IMR-90 (cell line): Measurements from ENCODE around the gene PUS3. TPM values are rescaled to one million over a fixed set of nuclear protein-coding genes. Genes with fewer than 3 reads are reported as not detected.

ENCODE experiments used
- ATAC-seq: fragments of 200-7000 bp; cut with Tn5 transposase; 2 replicates; pipeline ENCODE4 v1.9.1; 2020; ENCODE audit warnings: low read depth, mild to moderate bottlenecking, moderate library complexity
- BruUV-seq: library from RNA; stranded (reverse); fragments of 400-500 nt; replicated peaks from 2 replicates; lab custom pipeline; 2021; lab: Mats Ljungman, UMichigan
- CTCF ChIA-PET: fragments of 300-600 bp; formaldehyde crosslinking; extraction: SDS; loops from one replicate; lab custom pipeline; 2021; ENCODE audit warnings: antibody characterized with exemption; lab: Yijun Ruan, JAX
- POLR2A ChIA-PET: fragments of 300-600 bp; sonication (Branson Sonifier 250); formaldehyde crosslinking; loops from one replicate; lab custom pipeline; 2022; ENCODE audit warnings: antibody characterized with exemption; ENCODE audit not compliant: unreplicated experiment; lab: Charles Lee
- DNase-seq: peaks from one replicate; pipeline ENCODE4 v3.0.0; 2013
- H2AFZ ChIP-seq: replicated peaks from 2 replicates; pipeline ENCODE3; 2013; ENCODE audit warnings: low read length, mild to moderate bottlenecking; ENCODE audit not compliant: poor library complexity
- H2AK5ac ChIP-seq: 2 replicates; pipeline ENCODE4 v1.6.1; 2013; ENCODE audit warnings: low read depth, low read length, inconsistent platforms
- H2AK9ac ChIP-seq: replicated peaks from 2 replicates; pipeline ENCODE3; 2013; ENCODE audit warnings: mild to moderate bottlenecking, low read depth, low read length, moderate library complexity; ENCODE audit not compliant: poor library complexity
- H2BK120ac ChIP-seq: 2 replicates; pipeline ENCODE4 v1.6.1; 2013; ENCODE audit warnings: low read depth, low read length, inconsistent platforms
- H2BK15ac ChIP-seq: 3 replicates; pipeline ENCODE4 v1.6.1; 2013; ENCODE audit warnings: low read depth, low read length, inconsistent platforms
- H2BK20ac ChIP-seq: 2 replicates; pipeline ENCODE4 v1.6.1; 2013; ENCODE audit warnings: low read depth, mild to moderate bottlenecking, inconsistent platforms, low read length, moderate library complexity
- H2BK5ac ChIP-seq: 2 replicates; pipeline ENCODE4 v1.6.1; 2013; ENCODE audit warnings: mild to moderate bottlenecking, low read depth, low read length, inconsistent platforms; ENCODE audit not compliant: poor library complexity, severe bottlenecking
- H3K14ac ChIP-seq: replicated peaks from 2 replicates; pipeline ENCODE4 v1.6.1; 2013; ENCODE audit warnings: low read depth, low read length, inconsistent platforms
- H3K18ac ChIP-seq: 2 replicates; pipeline ENCODE4 v1.6.1; 2013; ENCODE audit warnings: low read depth, low read length, control low read depth
- H3K23ac ChIP-seq: 2 replicates; pipeline ENCODE4 v1.6.1; 2013; ENCODE audit warnings: low read depth, low read length, inconsistent platforms
- H3K27ac ChIP-seq: 2 replicates; pipeline ENCODE4 v1.5.1; 2013; ENCODE audit warnings: mild to moderate bottlenecking, control low read depth, low read length; ENCODE audit not compliant: insufficient read depth
- H3K27me3 ChIP-seq: 2 replicates; pipeline ENCODE4 v1.6.1; 2013; ENCODE audit warnings: low read length; ENCODE audit not compliant: control insufficient read depth, insufficient read depth
- H3K36me3 ChIP-seq: 2 replicates; pipeline ENCODE4 v1.6.1; 2013; ENCODE audit warnings: low read length, mixed read lengths; ENCODE audit not compliant: control insufficient read depth, insufficient read depth
- H3K4ac ChIP-seq: 2 replicates; pipeline ENCODE4 v1.6.1; 2013; ENCODE audit warnings: low read depth, low read length, inconsistent platforms
- H3K4me1 ChIP-seq: 2 replicates; pipeline ENCODE4 v1.6.1; 2013; ENCODE audit warnings: low read length, mixed read lengths; ENCODE audit not compliant: control insufficient read depth, insufficient read depth
- H3K4me2 ChIP-seq: 2 replicates; pipeline ENCODE4 v1.6.1; 2013; ENCODE audit warnings: low read depth, mild to moderate bottlenecking, control low read depth, low read length, moderate library complexity
- H3K4me3 ChIP-seq: 2 replicates; pipeline ENCODE4 v1.5.1; 2013; ENCODE audit warnings: low read depth, mild to moderate bottlenecking, control low read depth, low read length, moderate library complexity; ENCODE audit not compliant: insufficient read depth
- H3K56ac ChIP-seq: 2 replicates; pipeline ENCODE4 v1.6.1; 2013; ENCODE audit warnings: low read length, inconsistent platforms; ENCODE audit not compliant: insufficient read depth; ENCODE audit errors: extremely low read depth
- H3K79me1 ChIP-seq, 2 experiments: 2 replicates each; pipeline ENCODE4 v1.6.1; 2013; ENCODE audit warnings: low read length in 2 of 2, inconsistent platforms in 1 of 2, low read depth in 1 of 2
- H3K9ac ChIP-seq: 2 replicates; pipeline ENCODE4 v1.6.1; 2013; ENCODE audit warnings: low read depth, low read length, control low read depth
- H3K9me1 ChIP-seq: 2 replicates; pipeline ENCODE4 v1.6.1; 2013; ENCODE audit warnings: low read length, inconsistent platforms; ENCODE audit not compliant: insufficient read depth
- H3K9me3 ChIP-seq: 2 replicates; pipeline ENCODE4 v1.6.1; 2013; ENCODE audit warnings: low read length; ENCODE audit not compliant: control insufficient read depth, insufficient read depth
- H4K20me1 ChIP-seq: 2 replicates; pipeline ENCODE4 v1.6.1; 2013; ENCODE audit warnings: low read length, inconsistent platforms; ENCODE audit not compliant: insufficient read depth
- H4K5ac ChIP-seq: 2 replicates; pipeline ENCODE4 v1.6.1; 2013; ENCODE audit warnings: mild to moderate bottlenecking, low read depth, low read length, control low read depth
- H4K8ac ChIP-seq, 2 experiments: 2 replicates each; pipeline ENCODE4 v1.6.1; 2013; ENCODE audit warnings: low read depth in 2 of 2, low read length in 2 of 2, control low read depth in 1 of 2, inconsistent platforms in 1 of 2
- H4K91ac ChIP-seq: 2 replicates; pipeline ENCODE4 v1.6.1; 2013; ENCODE audit warnings: low read depth, low read length, inconsistent platforms; ENCODE audit not compliant: insufficient read depth
- MAFK ChIP-seq: IDR thresholded peaks from 2 replicates; pipeline ENCODE4 v1.6.1; 2012; ENCODE audit warnings: low read depth, low read length, improper control_type of control experiment
- MAZ ChIP-seq: IDR thresholded peaks from 2 replicates; pipeline ENCODE4 v1.6.1; 2012; ENCODE audit warnings: low read depth, mild to moderate bottlenecking, low read length, improper control_type of control experiment, moderate library complexity, borderline replicate concordance
- RFX5 ChIP-seq: IDR thresholded peaks from 2 replicates; pipeline ENCODE4 v1.8.0; 2012; ENCODE audit warnings: low read depth, mild to moderate bottlenecking, low read length, moderate library complexity
- WGBS, 2 experiments: methylation state at CpG; one replicate each; pipeline versions ENCODE4 v1.1.5 to v1.1.7; 2013; ENCODE audit warnings: missing lambda C conversion rate in 2 of 2; ENCODE audit not compliant: insufficient read length in 1 of 2; ENCODE audit errors: extremely low coverage in 2 of 2; 5-methylcytosine and 5-hydroxymethylcytosine counted together
- dilution Hi-C: fragments of 300-500 bp; cut with HindIII; formaldehyde crosslinking; loops from one replicate; pipeline ENCODE4 v1.14.3; 2018; ENCODE audit warnings: low sequenced_read_pairs; ENCODE audit not compliant: unreplicated experiment
- in situ Hi-C: fragments of 300-500 bp; cut with MboI; formaldehyde crosslinking; loops from 3 replicates; pipeline ENCODE4 v1.14.3; 2019; ENCODE audit warnings: low sequenced_read_pairs, inconsistent platforms, mixed read lengths
- intact Hi-C: fragments of 100-400 bp; cut with micrococcal nuclease; formaldehyde crosslinking; loops from 2 replicates; pipeline ENCODE4 v1.10.0; 2022
- polyA plus RNA-seq, 3 experiments: library from polyadenylated mRNA; depleted of rRNA; stranded (reverse); fragments of >200 nt; gene quantifications; 2 replicates each; pipeline ENCODE4 v1.2.3, GENCODE V29; 2012; ENCODE audit warnings: low replicate concordance in 1 of 3
- total RNA-seq: library from RNA; depleted of rRNA; stranded (reverse); fragments of >200 nt; gene quantifications from 2 replicates; pipeline ENCODE4 v1.2.3, GENCODE V29; 2012

The PUS3 gene
- total and polyA plus RNA-seq, 2 of the 4 experiments (the other 2 are of a cell fraction): 6.1 to 11.7 TPM

GRCh38 chr11:125945011-125945796 is 42.2 kb upstream of the PUS3 start:
- H4K20me1 ChIP-seq: no peaks in the 10 kb centered on the region
- H4K91ac ChIP-seq: no peak overlapping the region
- H2AFZ ChIP-seq: no peak overlapping the region
- no peaks in the 10 kb centered on the region for H3K9me1 ChIP-seq
- H3K4me2 ChIP-seq: no peak overlapping the region
- H2BK15ac ChIP-seq: no peak overlapping the region
- peaks cover 20% of the 10 kb centered on the region; the same call in 1 of the 2 replicates for H3K27me3 ChIP-seq
- no peak overlapping the region for H3K9ac ChIP-seq
- no peak overlapping the region for H4K8ac ChIP-seq
- intact Hi-C loops (no loop called here), in situ Hi-C loops (no loop called here), dilution Hi-C loops (no loop called here)
- H3K18ac ChIP-seq: no peak overlapping the region
- DNase-seq (no peak), ATAC-seq (no peak)
- no peak for TF ChIP-seq MAFK
- TF ChIP-seq MAZ: no peak
- no peak for TF ChIP-seq RFX5
- no peak overlapping the region for H3K27ac ChIP-seq
- H2BK20ac ChIP-seq: no peak overlapping the region
- 0% methylated on average over 1 of the region's 15 CpGs; no CpG with 5 or more reads in 1 of the 2 experiments for WGBS, 2 experiments
- H3K4ac ChIP-seq: no peak overlapping the region
- no peak overlapping the region for H2BK120ac ChIP-seq
- no peak overlapping the region for H4K5ac ChIP-seq
- no peak overlapping the region for H3K23ac ChIP-seq
- POLR2A ChIA-PET: no interaction called here
- H3K14ac ChIP-seq: no peak overlapping the region
- H3K4me1 ChIP-seq: no peaks in the 10 kb centered on the region
- no peak overlapping the region for H3K4me3 ChIP-seq
- H3K36me3 ChIP-seq: no peaks in the 10 kb centered on the region
- no peaks in the 10 kb centered on the region for H3K9me3 ChIP-seq
- no peak overlapping the region for H2AK9ac ChIP-seq
- no peak overlapping the region for H2AK5ac ChIP-seq
- CTCF ChIA-PET: no interaction called here
- no peak overlapping the region for H3K56ac ChIP-seq
- no peaks in the 10 kb centered on the region for H3K79me1 ChIP-seq
- H2BK5ac ChIP-seq: no peak overlapping the region
- no TSS peak for BruUV-seq
